GM19438 (cell line): ENCODE data around the gene EPC1.
"Not testable (repeated sequence)": the region's sequence is repeated elsewhere in the genome, so short reads cannot be mapped to it uniquely, and the experiment has no call there.

Experiments
- ATAC-seq: cut with Tn5 transposase; IDR thresholded peaks from one replicate; pipeline ENCODE4 v1.9.1; 2021; ENCODE audit warnings: low read depth; ENCODE audit not compliant: unreplicated experiment

The EPC1 gene

GRCh38 chr10:32295027-32295426 lies 51.9 kb downstream of the EPC1 start:
- no peak for ATAC-seq

GRCh38 chr10:32293581-32293980 lies 53.4 kb downstream of the EPC1 start:
- ATAC-seq: no peak

GRCh38 chr10:32279795-32280194 lies 67.2 kb downstream of the EPC1 start:
- no peak for ATAC-seq

- no peak for ATAC-seq
Measured at GRCh38 chr10:32273336-32273735, 73.6 kb downstream of the EPC1 start.

GRCh38 chr10:32271617-32272016 lies 75.3 kb downstream of the EPC1 start:
- no peak for ATAC-seq

DNA sequence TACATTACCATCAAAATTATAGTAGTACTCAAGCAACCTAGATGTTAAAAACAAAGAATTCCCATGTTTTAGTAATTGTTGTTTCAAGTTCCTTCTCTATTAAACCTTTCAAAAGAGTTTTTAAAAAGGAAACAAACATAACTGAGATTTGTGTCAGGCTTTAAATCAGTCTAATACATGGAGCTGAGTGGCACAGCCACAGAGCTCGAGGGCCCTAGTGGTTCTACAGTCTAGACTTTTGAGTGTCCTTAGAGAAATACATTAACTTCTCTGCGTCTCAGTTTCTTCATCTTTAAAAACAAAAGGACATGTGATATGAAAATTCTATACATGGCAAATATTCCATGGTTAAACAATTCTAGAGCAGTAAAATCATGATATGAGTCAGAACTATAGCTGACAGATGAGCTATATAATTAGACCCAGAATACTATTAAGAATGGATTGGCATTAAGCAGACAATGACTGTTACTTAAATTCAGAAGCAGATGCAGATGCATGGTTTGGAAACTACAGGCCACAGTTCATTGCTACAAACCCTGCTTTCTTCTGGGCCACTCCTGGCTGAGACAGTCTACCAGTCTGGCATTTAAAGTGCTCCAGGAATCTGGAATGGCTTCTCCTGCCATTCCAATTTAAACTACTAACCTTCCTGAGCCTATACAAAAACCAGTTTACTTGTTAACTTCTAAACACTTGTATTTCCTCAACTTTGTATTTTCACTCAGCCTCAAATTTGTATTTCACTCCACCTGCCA lies 77.4 kb downstream of the EPC1 start:
- ATAC-seq: no peak

- ATAC-seq: no peak
Measured at GRCh38 chr10:32268788-32269187, 78.2 kb downstream of the EPC1 start.

GRCh38 chr10:32266979-32267378 lies 80.0 kb downstream of the EPC1 start:
- no peak for ATAC-seq

DNA sequence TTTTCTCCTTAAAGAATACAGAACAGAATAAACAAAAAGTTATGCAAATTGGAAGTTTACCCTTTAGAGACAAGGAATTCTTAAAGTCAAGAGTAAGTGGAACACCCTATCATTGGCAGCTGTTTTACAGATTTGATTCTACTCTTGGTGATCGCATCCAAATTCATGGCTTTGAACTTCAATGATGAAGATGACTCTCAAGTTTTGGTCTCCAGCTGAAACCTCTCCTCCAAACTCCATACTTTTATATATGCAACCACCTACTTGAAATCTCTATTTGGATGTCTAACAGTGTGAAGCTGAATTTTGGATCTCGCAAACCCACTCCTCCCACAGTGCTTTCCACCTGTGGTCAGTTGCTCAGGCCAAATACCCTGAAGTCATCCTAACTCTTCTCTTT lies 80.4 kb downstream of the EPC1 start:
- ATAC-seq: no peak

GRCh38 chr10:32265756-32266155 lies 81.2 kb downstream of the EPC1 start:
- no peak for ATAC-seq

DNA sequence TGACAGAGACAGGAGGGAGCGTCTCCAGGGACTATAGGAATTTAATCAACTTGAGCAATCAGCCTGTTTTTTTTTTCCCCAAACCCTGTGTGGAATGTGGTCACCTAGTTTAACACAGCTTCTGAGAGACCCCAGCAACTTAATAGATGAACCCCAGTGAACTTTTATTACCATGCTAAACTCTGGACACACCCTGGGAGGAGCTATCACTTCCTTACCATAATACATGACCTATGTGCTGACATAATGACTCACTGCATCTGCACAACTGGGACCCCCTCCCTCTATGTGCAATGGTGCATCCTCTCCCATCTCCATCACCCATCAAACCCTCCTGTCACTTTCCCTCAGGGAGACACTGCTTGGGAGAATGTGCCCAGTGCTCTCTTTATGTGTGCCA lies 83.7 kb downstream of the EPC1 start:
- no peak for ATAC-seq

GRCh38 chr10:32259551-32259950 lies 87.4 kb downstream of the EPC1 start:
- no peak for ATAC-seq

GRCh38 chr10:32256613-32257437 lies 90.1 kb downstream of the EPC1 start:
- ATAC-seq: no peak

GRCh38 chr10:32253821-32254220 lies 93.1 kb downstream of the EPC1 start:
- no peak for ATAC-seq

DNA sequence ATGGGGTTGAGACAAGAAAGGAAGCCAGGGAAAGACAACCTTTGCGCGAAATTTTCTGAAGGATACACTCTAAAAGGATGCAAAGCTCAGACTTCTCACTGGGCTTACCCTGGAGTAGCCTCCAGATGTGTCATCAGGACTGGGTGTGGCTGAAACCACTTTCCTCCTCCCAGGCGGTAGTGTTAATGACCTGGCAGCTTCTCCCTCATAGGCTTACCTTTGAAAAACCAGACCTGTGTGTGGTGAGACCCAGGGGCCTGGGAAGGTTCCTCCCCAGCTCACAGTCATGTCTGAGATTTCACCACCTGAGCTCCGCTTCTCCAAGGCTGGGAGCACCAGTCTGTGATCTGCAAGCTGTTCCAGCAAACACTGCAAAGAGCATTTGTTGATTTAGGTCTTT lies 93.7 kb downstream of the EPC1 start:
- no peak for ATAC-seq

- ATAC-seq: not testable (repeated sequence)
Measured at GRCh38 chr10:32250489-32250888, 96.5 kb downstream of the EPC1 start.

GRCh38 chr10:32246685-32247084 lies 100.3 kb downstream of the EPC1 start:
- no peak for ATAC-seq

DNA sequence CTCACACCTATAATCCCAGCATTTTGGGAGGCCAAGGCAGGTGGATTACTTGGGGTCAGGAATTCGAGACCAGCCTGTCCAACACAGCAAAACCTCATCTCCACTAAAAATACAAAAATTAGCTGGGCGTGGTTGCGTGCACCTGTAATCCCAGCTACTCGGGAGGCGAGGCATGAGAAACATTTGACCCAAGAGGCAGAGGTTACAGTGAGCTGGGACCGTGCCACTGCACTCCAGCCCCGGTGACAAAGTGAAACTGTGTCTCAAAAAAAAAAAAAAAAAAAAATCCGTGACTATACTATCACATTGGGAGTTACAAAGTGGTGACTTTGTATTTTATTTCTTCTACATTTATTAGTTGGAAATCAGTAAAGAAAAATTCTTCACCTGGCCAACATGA lies 101.2 kb downstream of the EPC1 start:
- no peak for ATAC-seq

DNA sequence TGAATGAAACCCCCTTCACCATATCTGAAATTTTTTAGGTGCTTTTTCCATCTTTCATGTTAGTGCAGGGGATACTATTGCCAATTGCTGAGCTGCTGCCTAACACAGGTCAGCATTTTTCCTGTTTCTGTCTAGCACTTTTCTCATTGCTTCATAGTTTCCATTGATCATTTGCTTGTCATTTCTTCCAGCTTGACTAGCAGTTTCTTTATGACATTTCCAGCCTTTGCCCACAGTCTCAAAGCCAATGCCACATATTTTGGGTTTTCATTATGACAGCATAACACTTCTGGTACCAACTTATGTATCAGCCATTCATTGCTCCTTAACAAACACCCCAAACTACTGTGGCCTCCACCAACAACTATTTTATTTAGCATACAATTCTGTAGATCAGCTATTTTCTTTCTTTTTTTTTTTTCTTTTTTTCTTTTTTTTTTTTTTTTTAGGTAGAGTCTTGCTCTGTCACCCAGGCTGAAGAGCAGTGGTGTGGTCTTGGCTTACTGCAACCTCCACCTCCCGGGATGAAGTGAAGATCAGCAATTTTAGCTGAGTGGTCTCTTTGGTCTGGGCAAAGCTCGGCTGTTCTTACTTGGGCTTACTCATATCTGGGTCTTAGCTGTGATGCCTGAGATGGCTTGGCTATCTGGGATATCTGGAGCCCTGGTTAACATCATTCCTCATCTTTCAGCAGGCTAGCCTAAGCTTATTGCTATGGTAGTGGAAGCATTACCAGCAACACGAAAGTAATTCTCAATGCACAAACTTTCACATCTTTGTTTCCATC lies 102.3 kb downstream of the EPC1 start:
- no peak for ATAC-seq

- no peak for ATAC-seq
Measured at GRCh38 chr10:32244011-32244410, 102.9 kb downstream of the EPC1 start.

DNA sequence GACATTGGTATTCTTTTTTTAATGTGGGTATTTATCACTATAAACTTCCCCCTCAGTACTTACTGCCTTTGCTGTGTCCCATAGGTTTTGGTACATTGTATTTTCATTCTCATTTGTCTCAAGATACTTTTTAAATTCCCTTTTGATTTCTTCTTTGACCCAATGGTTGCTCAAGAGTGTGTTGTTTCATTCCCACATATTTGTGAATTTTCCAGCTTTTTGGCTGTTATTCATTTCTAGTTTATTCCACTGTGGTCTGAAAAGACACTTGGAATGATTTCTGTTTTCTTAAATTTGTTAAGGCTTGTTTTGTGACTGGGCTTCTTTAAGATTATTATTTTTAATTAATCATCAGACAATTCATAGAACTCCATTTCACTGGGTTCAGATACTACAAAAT lies 105.0 kb downstream of the EPC1 start:
- no peak for ATAC-seq
